ENCODE measurements around the gene CD9. TPM values are rescaled to one million over a fixed set of nuclear protein-coding genes. Genes with fewer than 3 reads are reported as not detected.
"Not testable (repeated sequence)": the region's sequence is repeated elsewhere in the genome, so short reads cannot be mapped to it uniquely, and the experiment has no call there.

The CD9 gene
- total RNA-seq, 1 donor from 2014 or later, result 437 TPM

DNA sequence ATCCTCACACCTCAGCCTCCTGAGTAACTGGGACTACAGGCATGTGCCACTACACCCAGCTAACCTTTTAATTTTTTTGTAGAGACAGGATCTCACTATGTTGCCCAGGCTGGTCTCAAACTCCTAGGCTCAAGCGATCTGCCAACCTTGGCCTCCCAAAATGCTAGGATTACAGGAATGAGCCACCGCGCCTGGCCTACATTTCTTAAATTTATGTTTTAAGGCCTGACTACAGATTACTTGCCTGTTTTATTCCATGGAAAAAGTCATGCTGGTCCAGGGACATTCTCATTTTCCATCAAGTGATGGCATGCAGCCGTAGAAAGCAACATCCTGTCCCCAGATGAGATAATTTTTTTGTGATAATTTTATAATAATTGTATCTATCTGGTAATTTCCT is 6.1 kb downstream of the CD9 start:
- peaks cover 100% of the 10 kb centered on the region for H3K4me1 ChIP-seq
- H3K27me3 ChIP-seq (ENCODE audit: low read depth), result no peaks in the 10 kb centered on the region
- no peak for TF ChIP-seq CTCF (IDR thresholded peaks at IDR 0.05)
- peak overlapping the region; percentile 47 for H3K27ac ChIP-seq
- no peaks in the 10 kb centered on the region for H3K9me3 ChIP-seq
- intact Hi-C loops (cut with DNase I), result no loop called here
- ATAC-seq (no peak), DNase-seq (no peak)
- peaks cover 19% of the 10 kb centered on the region for H3K36me3 ChIP-seq
- no peak overlapping the region for H3K4me3 ChIP-seq

GRCh38 chr12:6207259-6207925 is 7.2 kb downstream of the CD9 start:
- Histone ChIP-seq H3K9me3 (no peaks in the 10 kb centered on the region), H3K36me3 (peaks cover 29% of the 10 kb centered on the region), H3K4me1 (peaks cover 100% of the 10 kb centered on the region), H3K27ac (peak overlapping the region; percentile 69), H3K4me3 (no peak overlapping the region), H3K27me3 (ENCODE audit: low read depth) (no peaks in the 10 kb centered on the region)
- TF ChIP-seq CTCF (IDR thresholded peaks at IDR 0.05), result no peak
- no peak for DNase-seq
- no peak for ATAC-seq
- intact Hi-C loops (cut with DNase I), result no loop called here

GRCh38 chr12:6208130-6208529 is 7.9 kb downstream of the CD9 start:
- peaks cover 31% of the 10 kb centered on the region for H3K36me3 ChIP-seq
- no peak for TF ChIP-seq CTCF (IDR thresholded peaks at IDR 0.05)
- ATAC-seq, result peak; percentile 42 to 54
- H3K4me3 ChIP-seq, result no peak overlapping the region
- no peaks in the 10 kb centered on the region for H3K27me3 ChIP-seq (ENCODE audit: low read depth)
- peak overlapping the region; percentile 69 for H3K27ac ChIP-seq
- peaks cover 96% of the 10 kb centered on the region for H3K4me1 ChIP-seq
- no peak for DNase-seq
- H3K9me3 ChIP-seq, result no peaks in the 10 kb centered on the region
- intact Hi-C loops (cut with DNase I), result no loop called here

GRCh38 chr12:6209428-6209827 is 9.2 kb downstream of the CD9 start:
- peak overlapping the region; percentile 69 for H3K27ac ChIP-seq
- ATAC-seq; H3K4me3 ChIP-seq; intact Hi-C loops (cut with DNase I); DNase-seq; H3K27me3 ChIP-seq (ENCODE audit: low read depth); H3K9me3 ChIP-seq: not testable (repeated sequence)
- peaks cover 37% of the 10 kb centered on the region for H3K36me3 ChIP-seq
- H3K4me1 ChIP-seq, result peaks cover 92% of the 10 kb centered on the region

DNA sequence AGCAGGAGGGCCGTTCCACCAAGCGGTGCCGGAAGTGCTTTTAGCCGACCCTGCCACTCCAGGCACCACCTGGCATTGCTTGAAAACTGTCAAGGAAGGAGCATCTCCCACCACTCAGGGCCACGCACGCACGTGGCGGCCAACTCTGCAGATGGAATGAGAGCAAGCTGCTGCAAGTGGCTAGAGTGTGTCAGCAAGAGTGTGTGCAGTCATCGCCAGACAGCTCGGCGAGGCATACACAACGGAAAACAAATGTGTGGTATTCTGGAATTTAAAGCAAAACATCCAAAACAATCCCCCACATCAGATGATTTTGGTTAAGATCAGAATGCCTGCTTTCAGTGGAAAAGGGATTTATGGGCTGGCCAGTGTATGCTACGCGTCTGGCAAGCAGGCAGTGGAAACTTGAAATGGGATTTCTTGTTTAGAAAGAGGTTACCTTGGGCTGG is 11.2 kb downstream of the CD9 start:
- intact Hi-C loops (cut with DNase I), result no loop called here
- H3K36me3 ChIP-seq, result peaks cover 36% of the 10 kb centered on the region
- H3K9me3 ChIP-seq, result no peaks in the 10 kb centered on the region
- H3K4me1 ChIP-seq, result peaks cover 92% of the 10 kb centered on the region
- peak overlapping the region; percentile 26 for H3K27ac ChIP-seq
- TF ChIP-seq CTCF (IDR thresholded peaks at IDR 0.05), result no peak
- DNase-seq (no peak), ATAC-seq (no peak)
- H3K4me3 ChIP-seq, result no peak overlapping the region
- no peaks in the 10 kb centered on the region for H3K27me3 ChIP-seq (ENCODE audit: low read depth)

- Histone ChIP-seq H3K27ac (peak overlapping the region; percentile 26), H3K4me3 (no peak overlapping the region)
These were observed 11.9 kb downstream of the CD9 start for GRCh38 chr12:6212086-6212485.

More at GRCh38 chr12:6212086-6212485, 11.9 kb downstream of the CD9 start:
- peaks cover 31% of the 10 kb centered on the region for H3K36me3 ChIP-seq
- DNase-seq (no peak), ATAC-seq (no peak)
- H3K4me1 ChIP-seq, result peaks cover 92% of the 10 kb centered on the region
- intact Hi-C loops (cut with DNase I), result no loop called here
- no peaks in the 10 kb centered on the region for H3K9me3 ChIP-seq
- H3K27me3 ChIP-seq (ENCODE audit: low read depth), result no peaks in the 10 kb centered on the region
- no peak for TF ChIP-seq CTCF (IDR thresholded peaks at IDR 0.05)
